IPS-18c (cell line): Measurements from ENCODE around the gene HOXB1.

ENCODE experiments used
- H3K4me3 ChIP-seq: 2 replicates; pipeline ENCODE4 v1.7.0; 2013; ENCODE audit warnings: low read depth, mild to moderate bottlenecking, low read length, moderate library complexity; ENCODE audit not compliant: insufficient read depth
- H3K9me3 ChIP-seq: one replicate; pipeline ENCODE4 v1.6.1; 2013; ENCODE audit warnings: mild to moderate bottlenecking, low read length, moderate library complexity; ENCODE audit not compliant: control insufficient read depth, insufficient read depth

The HOXB1 gene

DNA sequence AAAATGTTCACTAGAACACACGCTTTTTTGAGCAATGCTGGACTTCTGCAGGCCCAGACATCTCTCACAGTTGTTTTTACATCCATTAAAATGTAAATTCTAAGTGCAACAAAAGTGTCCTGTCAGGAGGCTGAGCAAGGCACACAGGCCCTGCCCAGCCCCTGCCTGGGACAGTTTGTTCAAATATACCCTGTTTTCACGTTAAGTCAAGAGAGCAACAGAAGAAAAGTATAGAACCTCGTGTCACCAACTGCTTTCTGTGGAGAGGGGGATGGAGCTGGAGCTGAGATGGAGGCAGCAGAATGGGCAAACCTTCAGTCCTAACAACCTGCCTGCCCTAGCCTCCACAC, 18.4 kb upstream of the HOXB1 start:
- no peaks in the 10 kb centered on the region for H3K9me3 ChIP-seq
- H3K4me3 ChIP-seq, result no peak overlapping the region

DNA sequence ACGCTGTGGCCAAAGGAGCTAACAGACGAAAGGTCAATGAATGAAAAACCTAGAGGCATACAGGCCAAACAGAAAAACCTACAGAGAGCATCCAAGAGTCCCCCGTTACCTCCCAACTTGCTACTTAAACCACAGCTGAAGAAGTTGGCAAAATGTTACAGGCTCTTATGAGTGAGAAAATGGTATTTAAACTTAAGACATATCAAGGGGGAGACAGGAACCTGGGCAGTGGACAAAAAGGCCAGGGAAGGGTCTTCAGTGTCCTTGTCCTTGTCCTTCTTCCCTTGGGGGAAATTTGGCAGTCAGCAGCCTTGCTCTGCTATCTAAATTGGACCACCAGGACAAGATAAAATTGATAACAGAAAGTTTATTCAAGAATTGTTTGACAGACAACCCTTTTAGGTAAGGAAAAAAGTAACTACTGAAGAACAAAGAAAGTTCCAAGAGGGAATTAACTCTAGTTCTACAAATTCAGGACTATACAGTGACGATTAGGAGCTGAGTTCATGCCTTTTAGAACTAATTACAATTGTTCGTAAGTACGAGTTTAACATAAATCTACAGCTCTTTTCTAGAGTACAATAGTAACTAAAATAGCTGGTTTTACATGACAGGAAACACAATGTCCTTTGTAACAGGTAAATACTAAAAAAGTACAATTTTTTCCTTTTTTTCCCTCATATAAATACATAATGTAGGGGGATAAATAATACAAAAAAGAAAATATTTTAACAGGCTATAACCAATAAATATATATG, 17.9 kb upstream of the HOXB1 start:
- H3K4me3 ChIP-seq, result peak overlapping the region; percentile 26; the same call in 1 of the 2 replicates
- H3K9me3 ChIP-seq, result no peaks in the 10 kb centered on the region

GRCh38 chr17:48547808-48548522, 17.2 kb upstream of the HOXB1 start:
- H3K4me3 ChIP-seq, result peak overlapping the region; percentile 26; the same call in 1 of the 2 replicates

DNA sequence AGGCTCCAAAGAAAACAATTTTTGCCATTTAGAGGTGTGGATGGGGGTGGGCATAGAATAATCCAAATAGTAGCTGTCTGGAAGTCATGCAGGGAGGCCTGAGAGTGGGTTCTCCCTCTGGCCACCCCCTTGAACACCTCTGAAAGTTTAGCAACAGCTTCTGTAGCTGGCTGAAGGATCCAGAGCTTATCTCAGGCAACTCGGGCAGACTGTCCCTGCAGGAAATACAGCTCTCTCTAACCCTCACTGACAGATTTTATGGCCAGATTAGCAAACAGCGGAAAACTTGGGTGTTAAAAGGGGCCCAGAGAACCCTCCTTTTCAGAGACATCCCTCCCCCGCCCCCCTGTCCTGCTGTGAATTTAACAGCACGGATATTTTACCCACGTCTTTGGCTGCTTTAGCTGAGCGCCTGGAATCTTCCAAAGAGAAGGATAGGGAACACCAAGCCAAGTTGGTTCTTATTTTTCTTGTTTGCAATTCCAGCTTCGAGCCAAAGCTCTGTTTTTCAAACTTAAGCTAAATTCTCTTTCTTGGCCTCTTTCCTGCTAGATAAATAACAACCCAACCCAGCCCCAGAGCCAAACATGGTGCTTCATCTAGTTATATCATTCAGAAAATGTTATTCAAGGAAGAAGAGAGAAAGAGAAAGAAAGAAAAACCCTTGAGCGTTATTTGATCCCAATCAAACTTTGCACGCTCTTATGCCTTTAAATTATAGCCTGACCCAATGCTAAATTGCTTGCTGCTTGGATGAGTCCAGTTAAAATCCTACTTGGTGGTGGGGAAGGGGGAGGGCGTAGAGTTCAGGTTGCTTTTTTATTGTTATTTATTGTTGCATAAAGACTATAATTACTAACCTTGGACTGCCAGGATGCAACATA, 16.4 kb upstream of the HOXB1 start:
- Histone ChIP-seq H3K9me3 (no peaks in the 10 kb centered on the region), H3K4me3 (peak overlapping the region; percentile 36; the same call in 1 of the 2 replicates)

More at GRCh38 chr17:48547808-48548522, 17.2 kb upstream of the HOXB1 start:
- H3K9me3 ChIP-seq, result no peaks in the 10 kb centered on the region

- Histone ChIP-seq H3K4me3 (peak overlapping the region; percentile 36; the same call in 1 of the 2 replicates), H3K9me3 (no peaks in the 10 kb centered on the region)
Observed at GRCh38 chr17:48546137-48546923, 15.5 kb upstream of the HOXB1 start.

GRCh38 chr17:48545539-48545938, 14.7 kb upstream of the HOXB1 start:
- no peak overlapping the region for H3K4me3 ChIP-seq
- H3K9me3 ChIP-seq, result no peaks in the 10 kb centered on the region

DNA sequence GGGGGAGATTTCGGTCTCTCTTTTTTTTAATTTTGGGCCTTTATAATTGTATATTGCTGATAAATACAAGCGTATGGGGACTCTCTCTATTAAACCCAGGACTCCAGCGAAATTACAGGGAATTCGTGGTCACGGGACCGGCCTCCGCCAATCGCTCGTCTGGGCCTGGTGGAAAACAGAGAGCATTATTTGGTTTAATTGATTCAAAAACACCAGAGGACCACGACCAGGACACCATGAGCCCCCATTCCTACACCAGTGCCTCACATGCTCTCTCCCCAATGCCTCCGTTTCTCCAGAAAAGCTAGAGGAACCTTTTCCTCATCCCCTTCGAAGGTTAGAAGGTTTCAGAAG, 14.2 kb upstream of the HOXB1 start, which contains the start of gene HOXB2:
Gene HOXB2 (minus strand): TSS at position 88 of the 354 bp plus-strand sequence. CDS start 198 bp downstream, outside the sequence.
- Histone ChIP-seq H3K4me3 (peak within 1 kb of the TSS; percentile 47; the same call in 1 of the 2 replicates), H3K9me3 (no peaks in the 10 kb centered on the region)

DNA sequence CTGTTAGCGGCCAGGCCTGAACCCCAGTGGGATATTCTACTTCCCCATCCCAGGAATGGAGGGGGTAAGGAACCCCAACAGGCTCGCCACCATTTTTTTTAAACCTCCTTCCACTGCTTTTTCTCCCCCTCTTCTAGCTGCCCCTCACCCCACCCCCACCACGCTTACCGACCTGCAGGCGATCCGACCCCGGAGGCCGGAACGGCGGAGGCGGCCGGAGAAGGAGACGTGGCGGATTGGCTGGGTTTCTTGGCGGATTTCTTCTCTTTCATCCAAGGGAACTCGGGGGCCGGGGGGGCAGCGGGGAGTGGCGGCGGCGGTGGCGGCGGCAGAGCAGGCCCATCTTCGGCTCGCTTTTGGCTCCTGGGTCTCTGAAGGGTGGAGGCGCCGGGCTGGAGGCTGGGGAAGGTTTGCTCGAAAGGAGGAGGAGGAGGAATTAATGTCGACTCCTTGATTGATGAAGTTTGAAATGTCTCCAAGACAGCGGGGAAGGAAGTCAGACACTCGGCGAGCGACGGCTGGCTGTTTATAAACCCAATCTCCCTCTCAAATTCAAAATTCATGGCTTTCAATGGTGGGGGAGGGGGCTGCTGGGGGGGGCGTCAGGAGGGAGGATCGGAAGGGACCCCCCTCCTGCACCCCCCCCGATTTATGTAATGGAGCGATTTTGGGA, 13.7 kb upstream of the HOXB1 start:
- no peaks in the 10 kb centered on the region for H3K9me3 ChIP-seq
- peak overlapping the region; percentile 47; the same call in 1 of the 2 replicates for H3K4me3 ChIP-seq

- Histone ChIP-seq H3K4me3 (peak overlapping the region; percentile 47; the same call in 1 of the 2 replicates), H3K9me3 (no peaks in the 10 kb centered on the region)
Observed at GRCh38 chr17:48543854-48544348, 13.1 kb upstream of the HOXB1 start.

DNA sequence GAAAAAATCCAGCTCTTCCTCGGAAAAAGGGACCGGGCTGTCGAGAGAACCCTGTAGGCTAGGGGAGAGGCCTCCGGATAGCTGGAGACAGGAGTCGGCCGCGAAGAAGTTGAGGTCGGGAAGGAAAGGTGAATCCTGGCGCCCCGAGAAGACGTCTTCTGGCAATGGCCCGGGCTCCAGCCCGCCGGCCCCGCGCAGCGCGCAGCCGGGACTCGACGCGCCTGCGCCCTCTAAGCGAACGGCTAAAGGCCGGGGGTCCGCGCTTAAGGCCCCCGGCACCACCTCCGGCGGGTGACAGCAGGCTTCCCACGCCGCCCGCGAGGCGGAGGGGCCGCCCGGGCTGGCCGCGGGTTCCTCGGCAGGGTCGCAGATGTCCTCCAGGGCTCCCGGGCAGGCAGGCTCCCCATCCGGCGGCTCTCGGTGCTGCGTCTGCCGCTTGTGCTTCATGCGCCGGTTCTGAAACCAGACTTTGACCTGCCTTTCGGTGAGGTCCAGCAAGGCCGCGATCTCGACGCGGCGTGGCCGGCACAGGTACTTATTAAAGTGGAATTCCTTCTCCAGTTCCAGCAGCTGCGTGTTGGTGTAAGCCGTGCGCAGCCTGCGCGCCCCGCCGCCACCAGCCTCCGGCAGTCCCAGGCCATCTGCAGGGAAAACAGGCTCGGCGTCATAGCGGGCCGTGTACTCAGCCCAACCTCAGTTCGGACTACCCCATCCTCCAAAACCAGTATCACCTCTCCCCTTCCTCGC, 12.5 kb upstream of the HOXB1 start:
- H3K4me3 ChIP-seq, result peak overlapping the region; percentile 47; the same call in 1 of the 2 replicates
- no peaks in the 10 kb centered on the region for H3K9me3 ChIP-seq

DNA sequence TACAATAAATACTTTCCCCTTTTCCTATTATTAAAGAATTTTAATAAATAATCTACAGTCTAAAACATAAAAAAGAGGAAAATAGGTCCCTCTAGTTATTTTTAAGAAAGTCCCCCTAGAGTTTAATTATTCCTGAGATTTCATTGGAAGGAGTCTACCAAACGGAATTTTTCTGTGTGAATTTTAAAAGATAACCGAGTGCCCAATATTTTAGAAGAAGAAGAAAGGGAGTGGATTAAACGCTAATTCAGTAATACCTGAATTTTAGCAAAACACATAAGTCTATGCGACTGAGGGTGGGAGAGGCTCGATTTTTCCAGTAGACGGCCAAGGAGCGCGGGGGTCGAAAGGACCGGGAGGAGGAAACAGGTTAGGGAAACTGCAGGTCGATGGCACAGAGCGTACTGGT, 11.9 kb upstream of the HOXB1 start:
- Histone ChIP-seq H3K9me3 (no peaks in the 10 kb centered on the region), H3K4me3 (peak overlapping the region; percentile 53; the same call in 1 of the 2 replicates)

- Histone ChIP-seq H3K4me3 (peak overlapping the region; percentile 53), H3K9me3 (no peaks in the 10 kb centered on the region)
Observed at GRCh38 chr17:48542114-48542656, 11.4 kb upstream of the HOXB1 start.

- no peaks in the 10 kb centered on the region for H3K9me3 ChIP-seq
- H3K4me3 ChIP-seq, result peak overlapping the region; percentile 53
Observed at GRCh38 chr17:48541577-48542113, 10.8 kb upstream of the HOXB1 start.

DNA sequence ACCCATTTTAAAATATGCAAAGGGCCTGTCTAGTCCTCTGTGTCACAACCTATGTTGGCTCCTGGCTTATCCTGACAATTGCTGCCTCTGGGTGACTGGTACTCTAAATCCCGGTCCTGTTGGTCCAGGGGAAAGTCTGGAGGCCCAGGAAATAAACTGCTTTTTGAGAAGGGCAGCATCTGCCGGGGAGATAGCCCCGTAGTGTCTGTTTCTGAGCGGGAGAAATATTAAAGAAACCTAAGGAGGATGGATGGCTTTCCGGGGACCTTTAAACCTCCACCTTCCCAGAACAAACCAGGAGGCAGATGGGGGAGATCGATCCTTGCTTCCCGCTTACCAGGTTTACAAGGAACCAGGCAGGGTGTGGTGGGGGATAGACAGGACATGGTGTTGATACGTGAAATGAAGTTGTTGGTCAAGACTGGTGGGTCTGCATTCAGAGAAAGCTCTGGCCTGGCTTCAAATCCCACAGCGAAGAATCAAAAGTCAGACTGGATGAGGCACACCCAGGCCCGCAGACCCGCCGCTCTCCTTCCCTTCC, 10.3 kb upstream of the HOXB1 start:
- Histone ChIP-seq H3K9me3 (no peaks in the 10 kb centered on the region), H3K4me3 (peak overlapping the region; percentile 53)

DNA sequence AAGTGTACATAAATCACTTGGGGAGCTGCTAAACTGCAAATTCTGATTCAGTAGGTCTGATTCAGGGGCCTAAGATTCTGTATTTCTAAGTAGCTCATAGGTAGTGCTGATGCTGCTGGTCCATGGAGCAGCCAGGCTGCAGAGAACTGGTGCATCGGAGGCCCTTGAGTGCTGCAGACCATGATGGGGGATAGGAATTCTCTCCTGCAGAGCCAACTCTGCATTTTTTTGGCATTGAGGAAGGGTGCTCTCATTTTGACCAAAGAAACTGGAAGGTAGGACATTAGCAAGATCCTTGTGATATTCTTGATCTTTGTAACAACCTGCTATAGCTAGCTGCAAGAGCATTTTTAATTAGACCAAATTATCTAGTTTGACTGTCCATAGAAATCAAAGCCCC, 9.4 kb upstream of the HOXB1 start:
- H3K9me3 ChIP-seq, result no peaks in the 10 kb centered on the region
- no peak overlapping the region for H3K4me3 ChIP-seq
